ENCODE measurements around the gene NDRG4. TPM values are rescaled to one million over a fixed set of nuclear protein-coding genes. Genes with fewer than 3 reads are reported as not detected.

NDRG4 gene
- total and polyA plus RNA-seq, 8 donors, result 1.9 to 48.7 (median 12.0) TPM

- WGBS, 5 donors, result 35 to 58% (median 38%) methylated on average over 2 of the region's 2 CpGs
- Histone ChIP-seq H3K36me3 (peaks cover 80 to 100% (median 98%) of the 10 kb centered on the region in 4 donors), H3K27me3 (no peaks in the 10 kb centered on the region), H3K9me3 (no peaks in the 10 kb centered on the region), H3K4me1 (peaks cover 0 to 17% (median 8%) of the 10 kb centered on the region in 4 donors), H3K4me3 (no peak overlapping the region), H3K27ac (peak overlapping the region in 1 of 5 donors; percentile 22)
- DNase-seq, result no peak
- no peak for TF ChIP-seq EP300 (IDR thresholded peaks at IDR 0.05)
- no peak for TF ChIP-seq POLR2AphosphoS5 (IDR thresholded peaks at IDR 0.05)
- no peak for TF ChIP-seq CTCF (IDR thresholded peaks at IDR 0.05)
- TF ChIP-seq POLR2A (IDR thresholded peaks at IDR 0.05), result no peak
- intact Hi-C loops (cut with DNase I; ENCODE audit: low total_unique reads), result no loop called here
Measured at GRCh38 chr16:58548378-58548777, 48.4 kb downstream of the NDRG4 start.

GRCh38 chr16:58551496-58551895, 51.6 kb downstream of the NDRG4 start:
- intact Hi-C loops (cut with DNase I; ENCODE audit: low total_unique reads), result no loop called here
- Histone ChIP-seq H3K27ac (no peak overlapping the region), H3K36me3 (peaks cover 66 to 100% (median 98%) of the 10 kb centered on the region in 4 donors), H3K4me1 (peaks cover 0 to 17% (median 8%) of the 10 kb centered on the region in 4 donors), H3K4me3 (no peak overlapping the region), H3K27me3 (no peaks in the 10 kb centered on the region), H3K9me3 (no peaks in the 10 kb centered on the region)
- TF ChIP-seq POLR2AphosphoS5 (IDR thresholded peaks at IDR 0.05) (no peak), EP300 (IDR thresholded peaks at IDR 0.05) (no peak), POLR2A (IDR thresholded peaks at IDR 0.05) (no peak), CTCF (IDR thresholded peaks at IDR 0.05) (no peak)
- DNase-seq, result peak in 1 of 2 donors; percentile 33
- WGBS, 5 donors, result 75 to 87% (median 79%) methylated on average over 3 of the region's 3 CpGs

- Histone ChIP-seq H3K27ac (no peak overlapping the region), H3K36me3 (peaks cover 43 to 100% (median 99%) of the 10 kb centered on the region in 4 donors), H3K4me1 (no peaks in the 10 kb centered on the region), H3K27me3 (no peaks in the 10 kb centered on the region), H3K9me3 (no peaks in the 10 kb centered on the region), H3K4me3 (no peak overlapping the region)
- TF ChIP-seq EP300 (IDR thresholded peaks at IDR 0.05), result no peak
- no peak for TF ChIP-seq CTCF (IDR thresholded peaks at IDR 0.05)
- TF ChIP-seq POLR2A (IDR thresholded peaks at IDR 0.05), result no peak
- no peak for TF ChIP-seq POLR2AphosphoS5 (IDR thresholded peaks at IDR 0.05)
- no peak for DNase-seq
- intact Hi-C loops (cut with DNase I; ENCODE audit: low total_unique reads), result no loop called here
- 61 to 86% (median 84%) methylated on average over 2 of the region's 2 CpGs for WGBS, 5 donors
Measured at GRCh38 chr16:58556678-58557077, 56.7 kb downstream of the NDRG4 start.

Small RNA genes lying within 50 kb of the gene (small RNA-seq; reads per million reads assigned to genes)
- gene RNU6-103P (0 reads per million in 4 donors), gene SNORA46 (62.1 to 192 (median 160) reads per million in 4 donors), gene SNORA50A (0 reads per million in 4 donors)

Other genes with a start within 250 kb of the NDRG4 start
- gene PRSS54, start 205.1 kb upstream of the NDRG4 start, total RNA-seq, result not detected
- not detected for gene PRSS54, start 205.1 kb upstream of the NDRG4 start, polyA plus RNA-seq
- 1 to 10 TPM in 3 of 5 donors, under 1 TPM in 1, not detected in 1; 0.58 to 4.9 (median 3.7) TPM for gene GINS3, start 107.7 kb upstream of the NDRG4 start, total RNA-seq
- gene GINS3, start 107.7 kb upstream of the NDRG4 start, polyA plus RNA-seq, result 1 to 10 TPM; 4.5 to 4.7 (median 4.6) TPM
- 100 to 1,000 TPM in 1 of 5 donors, 10 to 100 TPM in 4; 13.0 to 209 (median 68.0) TPM for gene SETD6, start 15.4 kb downstream of the NDRG4 start, total RNA-seq
- 10 to 100 TPM in 1 of 3 donors, 1 to 10 TPM in 2; 7.7 to 14.7 (median 8.9) TPM for gene SETD6, start 15.4 kb downstream of the NDRG4 start, polyA plus RNA-seq
- 100 to 1,000 TPM; 130 to 282 (median 180) TPM for gene CNOT1, start 129.7 kb downstream of the NDRG4 start, total RNA-seq
- 10 to 100 TPM; 39.9 to 61.7 (median 47.4) TPM for gene CNOT1, start 129.7 kb downstream of the NDRG4 start, polyA plus RNA-seq
- gene SLC38A7, start 184.6 kb downstream of the NDRG4 start, total RNA-seq, result 10 to 100 TPM in 2 of 5 donors, 1 to 10 TPM in 2, under 1 TPM in 1; 0.87 to 35.6 (median 9.1) TPM
- gene SLC38A7, start 184.6 kb downstream of the NDRG4 start, polyA plus RNA-seq, result 1 to 10 TPM; 1.4 to 3.4 (median 2.9) TPM
- gene GOT2, start 234.2 kb downstream of the NDRG4 start, total RNA-seq, result 10 to 100 TPM; 45.7 to 96.9 (median 72.9) TPM
- gene GOT2, start 234.2 kb downstream of the NDRG4 start, polyA plus RNA-seq, result 10 to 100 TPM; 43.7 to 60.3 (median 52.2) TPM

Data from stomach (tissue), 9 donors.